A673 (cell line): ENCODE results near the gene OTX1. TPM values are rescaled to one million over a fixed set of nuclear protein-coding genes. Genes with fewer than 3 reads are reported as not detected.

Experiments used
- BruUV-seq: library from RNA; stranded (reverse); fragments of 400-500 nt; replicated peaks from 2 replicates; lab custom pipeline; 2021; lab: Mats Ljungman, UMichigan
- CTCF ChIA-PET: fragments of 300-600 bp; sonication (Branson Sonifier 250); formaldehyde crosslinking; loops from one replicate; lab custom pipeline; 2022; ENCODE audit warnings: antibody characterized with exemption; lab: Charles Lee
- POLR2A ChIA-PET: fragments of 300-600 bp; sonication (Branson Sonifier 250); formaldehyde crosslinking; loops from one replicate; lab custom pipeline; 2022; ENCODE audit warnings: antibody characterized with exemption; ENCODE audit not compliant: low non-redundant PET; lab: Charles Lee
- DNase-seq: peaks from one replicate; pipeline ENCODE4 v3.0.0-alpha.2; 2015; ENCODE audit warnings: low spot score
- H3K27ac ChIP-seq: fragments of 200-600 bp; sonication (generic); 2 replicates; pipeline ENCODE4 v1.5.1; 2016; ENCODE audit warnings: mixed run types, low read depth, mild to moderate bottlenecking, mixed read lengths, antibody characterized with exemption, low read length; ENCODE audit not compliant: poor library complexity, severe bottlenecking
- H3K27me3 ChIP-seq: fragments of 200-600 bp; sonication (generic); replicated peaks from 2 replicates; pipeline ENCODE4 v1.6.1; 2017; ENCODE audit warnings: mixed run types, low read depth, mild to moderate bottlenecking, mixed read lengths, antibody characterized with exemption, low read length; ENCODE audit not compliant: insufficient read depth, poor library complexity
- H3K36me3 ChIP-seq: fragments of 200-600 bp; sonication (generic); 2 replicates; pipeline ENCODE4 v1.6.1; 2016; ENCODE audit warnings: mixed run types, mild to moderate bottlenecking, mixed read lengths, antibody characterized with exemption, low read length; ENCODE audit not compliant: insufficient read depth, poor library complexity, severe bottlenecking
- H3K4me1 ChIP-seq: fragments of 200-600 bp; sonication (generic); 2 replicates; pipeline ENCODE4 v1.6.1; 2017; ENCODE audit warnings: mixed run types, mild to moderate bottlenecking, mixed read lengths, antibody characterized with exemption, low read length; ENCODE audit not compliant: insufficient read depth, poor library complexity, severe bottlenecking
- H3K4me3 ChIP-seq: fragments of 200-600 bp; sonication (generic); 2 replicates; pipeline ENCODE4 v1.5.1; 2016; ENCODE audit warnings: low read depth, mixed run types, mild to moderate bottlenecking, mixed read lengths, low read length; ENCODE audit not compliant: poor library complexity, severe bottlenecking
- H3K9me3 ChIP-seq: fragments of 200-600 bp; sonication (generic); 2 replicates; pipeline ENCODE4 v1.6.1; 2016; ENCODE audit warnings: mixed run types, low read depth, mild to moderate bottlenecking, mixed read lengths, antibody characterized with exemption, low read length; ENCODE audit not compliant: poor library complexity, severe bottlenecking
- CTCF ChIP-seq: fragments of 300-800, 200-600 bp; sonication (generic); conservative IDR thresholded peaks from 2 replicates; pipeline ENCODE4 v1.5.1; 2017; ENCODE audit warnings: low read depth, mild to moderate bottlenecking, antibody characterized with exemption, low read length, moderate library complexity, mixed read lengths
- EZH2 ChIP-seq: fragments of 200-600 bp; sonication (generic); IDR thresholded peaks from 2 replicates; pipeline ENCODE4 v1.6.1; 2017; ENCODE audit warnings: borderline replicate concordance, low read depth, mild to moderate bottlenecking, mixed read lengths, antibody characterized with exemption, low read length; ENCODE audit not compliant: poor library complexity, severe bottlenecking
- intact Hi-C: fragments of 100-400 bp; cut with micrococcal nuclease; formaldehyde crosslinking; loops from one replicate; pipeline ENCODE4 v1.10.0; 2022; ENCODE audit not compliant: unreplicated experiment
- total RNA-seq: library from RNA; stranded (reverse); gene quantifications from 2 replicates; pipeline ENCODE4 v1.2.3, GENCODE V29; 2021

Gene OTX1
- total RNA-seq, 1 experiment from 2014 or later: 1.1 TPM

DNA sequence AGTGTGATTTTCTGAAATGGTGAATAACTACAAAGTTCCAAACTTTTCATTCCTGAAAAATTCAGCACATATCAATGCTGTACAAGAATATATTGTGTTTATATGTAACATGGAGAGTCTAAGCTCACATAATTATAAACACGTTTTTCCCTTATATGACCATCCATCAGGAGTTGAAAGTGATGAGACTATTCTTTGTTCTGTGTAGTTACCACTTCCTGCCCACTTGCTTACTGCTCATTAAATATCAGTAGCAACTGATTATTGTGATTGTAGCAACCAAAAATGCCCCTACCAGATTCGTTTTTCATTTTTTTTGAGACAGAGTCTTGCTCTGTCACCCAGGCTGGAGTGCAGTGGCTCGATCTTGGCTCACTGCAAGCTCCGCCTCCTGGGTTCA lies 30.8 kb downstream of the OTX1 start:
- TF ChIP-seq EZH2 (no peak), CTCF (no peak)
- Histone ChIP-seq H3K4me1 (no peaks in the 10 kb centered on the region), H3K9me3 (no peaks in the 10 kb centered on the region), H3K4me3 (no peak overlapping the region), H3K27ac (no peak overlapping the region), H3K27me3 (no peaks in the 10 kb centered on the region), H3K36me3 (no peaks in the 10 kb centered on the region)
- POLR2A ChIA-PET: no interaction called here
- no TSS peak for BruUV-seq
- no peak for DNase-seq
- CTCF ChIA-PET: no interaction called here
- intact Hi-C loops: no loop called here

DNA sequence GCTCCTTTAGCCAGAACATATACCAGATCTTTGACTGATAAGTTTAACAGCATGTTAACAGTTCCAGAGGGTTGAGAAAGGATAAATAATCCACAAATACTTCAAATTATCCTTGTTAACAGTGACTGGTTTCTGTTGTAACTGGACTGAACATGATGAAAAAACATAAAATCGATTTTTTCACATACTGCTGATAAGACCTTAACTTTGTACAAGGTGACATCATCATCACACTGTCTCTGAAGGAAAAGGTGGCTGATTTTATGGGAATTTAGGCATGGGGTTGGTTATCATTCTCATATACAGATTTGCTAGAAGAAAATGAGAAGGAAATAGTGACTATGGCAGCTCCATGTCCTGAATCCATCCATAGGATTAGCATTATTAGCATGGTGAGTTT lies 36.1 kb downstream of the OTX1 start:
- Histone ChIP-seq H3K4me1 (no peaks in the 10 kb centered on the region), H3K36me3 (no peaks in the 10 kb centered on the region), H3K27me3 (no peaks in the 10 kb centered on the region), H3K27ac (no peak overlapping the region), H3K9me3 (no peaks in the 10 kb centered on the region), H3K4me3 (no peak overlapping the region)
- DNase-seq: no peak
- ChIA-PET POLR2A (no interaction called here), CTCF (no interaction called here)
- BruUV-seq: no TSS peak
- intact Hi-C loops: no loop called here
- no peak for TF ChIP-seq EZH2
- TF ChIP-seq CTCF: no peak

DNA sequence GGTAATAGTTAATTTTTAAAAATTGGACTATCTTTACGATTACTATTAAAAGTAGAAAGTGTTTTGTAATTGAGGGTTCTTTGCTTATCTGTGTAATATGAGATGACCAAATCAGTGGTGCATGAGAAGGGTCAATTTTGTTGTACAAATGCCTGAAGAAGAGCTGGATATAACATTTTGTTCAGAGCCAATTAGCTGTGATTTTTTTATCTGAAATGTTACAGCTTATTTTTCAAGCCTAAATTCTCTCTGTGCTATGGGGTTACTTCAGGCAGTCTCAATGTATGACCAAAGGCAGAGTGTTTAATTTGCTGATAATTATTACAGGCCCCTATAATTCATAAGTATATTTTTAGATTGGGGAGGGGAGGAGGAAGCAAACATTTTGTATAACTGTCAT lies 41.8 kb downstream of the OTX1 start:
- no peak for TF ChIP-seq CTCF
- no peak for TF ChIP-seq EZH2
- BruUV-seq: no TSS peak
- ChIA-PET POLR2A (no interaction called here), CTCF (no interaction called here)
- Histone ChIP-seq H3K4me3 (no peak overlapping the region), H3K4me1 (no peaks in the 10 kb centered on the region), H3K27ac (no peak overlapping the region), H3K36me3 (no peaks in the 10 kb centered on the region), H3K27me3 (no peaks in the 10 kb centered on the region), H3K9me3 (no peaks in the 10 kb centered on the region)
- DNase-seq: no peak
- intact Hi-C loops: no loop called here
